Measurements from ENCODE around the gene IL18R1.

The IL18R1 gene

DNA sequence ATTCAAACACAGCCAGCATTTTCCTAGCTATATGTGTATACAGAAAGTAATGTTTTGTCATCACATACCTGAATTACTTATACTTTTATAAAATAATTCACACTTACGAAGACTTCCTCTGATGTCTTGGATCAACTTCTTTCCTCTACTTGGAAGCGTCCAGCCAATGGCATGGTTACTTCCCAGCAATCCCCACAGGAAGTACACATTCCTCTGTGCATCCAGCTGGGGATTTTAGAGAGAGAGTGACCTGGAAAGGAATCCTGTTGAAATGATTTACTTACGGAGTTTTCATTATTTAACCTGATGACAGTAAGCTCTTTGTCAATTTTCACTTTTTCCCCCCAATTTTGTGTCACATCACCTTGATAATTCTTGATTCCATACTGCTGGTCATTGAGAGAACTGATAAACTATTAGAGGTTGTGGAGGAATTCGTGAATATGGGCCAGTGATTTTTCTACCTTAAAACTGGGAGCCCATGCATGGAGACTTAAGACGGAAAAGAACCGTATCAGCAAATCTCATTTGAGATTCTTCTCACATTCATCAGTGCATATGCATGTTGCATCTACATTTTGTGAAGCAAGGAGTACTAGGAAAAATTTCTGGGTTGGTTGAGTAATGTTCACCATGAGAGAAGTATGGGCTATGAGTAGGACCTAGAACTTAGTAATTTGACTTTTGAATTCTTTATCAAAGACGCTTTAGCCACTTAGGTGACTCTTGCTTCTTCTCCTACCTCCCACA is 9.0 kb upstream of the IL18R1 start:
- FAIRE-seq = no peak

- no peak for FAIRE-seq
Observed at GRCh38 chr2:102350137-102350793, 5.3 kb upstream of the IL18R1 start.

- no peak for FAIRE-seq
Observed at GRCh38 chr2:102356381-102356712, 751 bp downstream of the IL18R1 start.

- FAIRE-seq = no peak
Observed at GRCh38 chr2:102356741-102357140, 1.1 kb downstream of the IL18R1 start.

GRCh38 chr2:102357937-102358336 is 2.3 kb downstream of the IL18R1 start:
- FAIRE-seq = no peak

- no peak for FAIRE-seq
Observed at GRCh38 chr2:102358496-102358895, 2.9 kb downstream of the IL18R1 start.

DNA sequence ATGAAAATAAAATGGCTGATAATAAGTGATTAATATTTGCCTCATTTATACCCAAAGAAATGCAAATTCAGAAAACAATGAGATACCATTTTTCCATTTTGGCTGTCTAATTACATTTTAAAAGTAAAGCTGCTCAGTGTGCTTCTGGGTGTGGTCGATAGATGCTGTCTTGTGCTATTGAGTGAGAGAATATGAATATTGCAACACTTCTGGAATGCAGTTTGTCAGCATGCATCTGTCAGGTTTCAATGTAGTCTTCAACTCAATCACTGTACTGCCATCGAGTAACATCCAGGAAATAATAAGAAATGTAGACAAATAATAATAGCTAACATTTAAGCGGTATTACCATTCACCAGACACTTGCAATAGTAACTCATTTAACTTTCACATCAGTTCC is 3.9 kb downstream of the IL18R1 start:
- FAIRE-seq = no peak

GRCh38 chr2:102361632-102362241 is 6.1 kb downstream of the IL18R1 start:
- no peak for FAIRE-seq

DNA sequence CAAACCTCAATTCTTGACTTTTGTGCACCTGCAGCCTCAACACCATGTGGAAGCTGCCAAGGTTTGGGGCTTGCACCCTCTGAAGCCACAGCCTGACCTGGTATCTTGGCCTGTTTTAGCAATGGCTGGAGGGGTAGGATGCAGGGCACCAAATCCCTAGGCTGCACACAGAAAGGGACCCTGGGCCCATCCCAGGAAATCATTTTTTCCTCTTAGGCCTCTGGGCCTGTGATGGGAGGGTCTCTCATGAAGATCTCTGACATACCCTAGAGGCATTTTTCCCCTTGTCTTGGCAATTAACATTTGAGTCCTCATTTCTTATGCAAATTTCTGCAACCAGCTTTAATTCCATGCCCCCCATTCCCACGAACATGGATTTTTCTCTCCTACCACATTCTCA is 10.2 kb downstream of the IL18R1 start:
- FAIRE-seq = no peak

GRCh38 chr2:102366406-102367112 is 11.0 kb downstream of the IL18R1 start:
- FAIRE-seq = no peak

DNA sequence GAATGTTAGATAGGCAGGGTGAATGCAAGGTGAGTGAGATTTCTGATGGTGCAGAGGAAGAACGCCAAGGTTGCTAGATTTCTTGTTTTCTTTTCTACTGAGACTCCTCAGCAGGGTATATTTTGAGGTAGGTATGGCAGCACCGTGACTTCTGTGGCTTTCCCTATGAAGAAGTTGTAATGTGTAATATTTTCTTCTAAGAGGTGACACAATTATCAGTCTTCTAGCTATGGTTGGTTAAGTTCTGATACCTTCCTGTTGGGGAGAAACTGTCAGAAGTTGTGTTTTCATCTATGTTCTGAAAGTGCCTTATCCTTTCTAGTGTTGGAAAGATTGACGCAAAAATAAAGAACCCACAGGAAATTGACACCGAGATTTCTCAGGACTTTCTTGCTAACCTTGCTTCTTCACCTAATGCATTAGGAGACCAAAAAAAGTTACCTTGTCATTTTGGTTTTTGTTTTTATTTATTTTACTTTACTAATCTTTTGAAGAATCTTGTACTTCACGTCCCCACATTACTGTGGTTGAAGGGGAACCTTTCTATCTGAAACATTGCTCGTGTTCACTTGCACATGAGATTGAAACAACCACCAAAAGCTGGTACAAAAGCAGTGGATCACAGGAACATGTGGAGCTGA is 11.9 kb downstream of the IL18R1 start:
- FAIRE-seq = no peak

DNA sequence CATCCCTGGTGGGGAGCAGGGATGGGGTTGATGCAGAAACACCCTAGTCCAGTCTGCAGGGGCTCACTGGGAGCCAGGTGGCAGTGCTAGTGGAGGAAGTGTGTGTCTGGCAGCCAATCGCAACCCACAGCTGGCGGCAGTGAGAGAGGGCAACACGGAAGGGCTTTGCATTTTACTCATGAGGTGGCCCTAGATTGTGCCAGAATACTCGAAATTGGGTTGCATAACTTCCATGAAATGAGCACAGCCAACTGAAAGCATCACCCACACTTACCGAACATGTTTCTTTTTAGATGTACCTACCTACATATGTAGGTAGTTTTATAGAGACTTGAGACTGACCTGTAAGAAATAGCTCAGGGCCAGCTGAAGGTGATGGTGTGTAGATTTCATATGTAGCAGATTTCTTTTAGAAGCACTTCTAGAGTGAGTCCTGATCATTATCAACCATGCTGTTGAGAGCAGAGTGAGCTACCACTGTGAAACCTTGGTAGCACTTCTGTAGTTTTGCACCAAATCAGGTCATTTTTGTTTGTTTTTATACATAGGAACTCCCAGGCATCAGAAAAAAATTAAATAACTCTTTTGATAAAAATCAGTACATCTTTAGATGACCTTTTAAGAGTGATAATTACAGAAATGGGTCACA is 13.0 kb downstream of the IL18R1 start:
- no peak for FAIRE-seq

- FAIRE-seq = no peak
Observed at GRCh38 chr2:102369866-102370265, 14.3 kb downstream of the IL18R1 start.

DNA sequence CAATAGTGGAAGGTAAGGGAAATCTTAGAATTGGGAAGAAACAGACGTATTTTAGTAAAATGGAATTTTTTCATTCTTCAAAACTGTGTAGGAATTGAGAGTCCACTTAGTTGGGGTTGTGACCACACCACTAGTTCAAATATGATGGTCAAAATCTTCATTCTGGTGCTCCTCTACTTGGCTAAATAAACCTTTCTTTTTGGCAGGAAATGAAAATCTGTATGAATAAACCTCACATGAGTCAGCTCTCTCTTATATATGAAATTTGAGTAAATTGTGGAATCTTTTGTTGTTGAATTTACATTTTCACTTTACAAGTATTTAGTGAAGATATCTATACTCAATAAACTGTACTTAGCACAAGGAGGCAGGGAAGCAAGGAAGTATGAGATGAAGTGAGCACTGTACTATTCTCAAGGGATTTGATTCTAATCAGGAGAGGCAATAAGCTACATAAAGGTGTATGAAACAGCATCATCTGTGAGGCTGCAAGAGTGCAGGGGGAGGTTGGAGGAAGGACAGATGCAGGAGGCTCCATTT is 20.5 kb downstream of the IL18R1 start:
- FAIRE-seq = no peak

- FAIRE-seq = no peak
Observed at GRCh38 chr2:102383722-102384121, 28.1 kb downstream of the IL18R1 start.

GRCh38 chr2:102385522-102385921 is 29.9 kb downstream of the IL18R1 start:
- no peak for FAIRE-seq

DNA sequence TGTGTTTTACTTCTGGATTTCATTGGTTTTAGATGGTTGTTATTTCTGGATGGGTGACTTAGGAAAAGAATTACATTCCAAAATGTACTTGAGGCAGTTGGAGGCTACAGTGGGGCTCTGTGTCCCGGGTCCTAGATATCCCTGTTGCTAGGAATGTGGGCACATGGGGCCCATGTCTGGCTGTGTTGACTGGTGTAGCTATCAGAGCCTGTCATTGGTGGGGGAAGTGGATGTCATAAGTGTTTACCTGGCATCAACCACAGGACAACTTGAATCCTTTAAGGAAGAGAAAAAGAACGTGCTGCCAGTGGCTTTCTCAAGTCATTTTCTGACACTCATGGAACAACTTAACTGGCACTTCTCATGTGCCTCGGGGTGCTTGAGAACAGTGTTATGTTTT is 30.4 kb downstream of the IL18R1 start:
- FAIRE-seq = no peak

DNA sequence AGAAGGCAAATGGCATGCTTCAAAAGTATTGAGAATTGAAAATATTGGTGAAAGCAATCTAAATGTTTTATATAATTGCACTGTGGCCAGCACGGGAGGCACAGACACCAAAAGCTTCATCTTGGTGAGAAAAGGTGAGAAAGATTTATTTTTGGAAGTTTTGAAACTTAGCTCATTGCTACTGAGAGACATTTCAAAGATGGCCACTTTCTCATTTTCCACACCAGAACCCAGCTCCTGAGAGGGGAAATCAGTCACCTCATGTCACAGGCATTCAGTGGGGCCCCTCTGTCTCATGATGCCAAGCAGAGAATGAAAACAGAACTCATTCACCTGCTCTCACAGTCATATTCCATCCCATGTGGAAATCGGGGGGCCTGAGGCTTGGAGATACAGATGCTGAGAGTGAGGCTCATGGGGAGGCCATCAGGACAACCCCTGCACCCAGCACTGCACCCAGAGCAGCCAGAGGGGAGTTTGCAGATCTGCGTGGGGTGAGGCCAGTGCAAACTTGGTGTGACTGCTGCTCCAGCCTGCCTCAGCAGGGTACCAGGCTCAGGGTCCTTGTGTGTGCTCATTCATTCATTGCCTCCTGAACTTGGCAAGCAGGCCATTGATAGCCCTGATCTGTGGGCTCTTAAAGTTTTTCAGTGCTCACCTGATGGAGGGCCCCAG is 31.4 kb downstream of the IL18R1 start:
- no peak for FAIRE-seq

DNA sequence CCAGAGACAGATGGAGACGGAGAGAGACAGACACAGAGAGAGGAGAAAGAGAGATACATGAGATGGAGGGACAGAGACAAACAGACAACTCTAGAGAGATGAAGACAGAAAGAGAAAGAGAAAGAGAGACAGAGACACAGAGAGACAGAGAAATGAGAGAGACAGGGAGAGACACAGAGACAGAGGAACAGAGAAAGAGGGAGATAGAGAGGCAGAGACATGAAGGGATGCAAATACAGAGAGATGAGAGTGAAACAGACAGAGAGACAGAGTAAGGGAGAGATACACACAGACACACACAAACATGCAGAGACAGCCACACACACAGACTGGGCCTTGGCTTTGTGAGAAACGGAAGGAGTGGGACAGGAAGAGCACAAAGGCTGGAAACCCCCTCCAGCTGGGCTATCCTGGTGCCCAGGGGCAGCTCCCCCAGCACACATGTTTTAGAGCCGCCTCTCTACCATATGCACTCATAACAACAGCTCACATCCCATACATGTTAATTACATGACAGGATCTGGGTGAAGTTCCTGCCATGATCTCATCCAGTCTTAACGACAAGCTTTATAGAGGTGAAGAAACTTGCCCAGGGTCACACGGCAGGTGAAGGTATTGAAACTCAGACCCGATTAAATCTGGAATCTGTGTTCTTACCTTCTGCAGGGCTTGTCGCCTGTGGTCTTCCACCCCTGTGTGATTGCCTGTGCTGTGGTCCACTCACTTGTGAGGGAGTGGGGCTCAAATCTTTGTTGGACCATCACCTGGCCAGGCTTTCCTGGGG is 32.4 kb downstream of the IL18R1 start:
- no peak for FAIRE-seq

GRCh38 chr2:102391565-102391964 is 36.0 kb downstream of the IL18R1 start:
- FAIRE-seq = no peak

DNA sequence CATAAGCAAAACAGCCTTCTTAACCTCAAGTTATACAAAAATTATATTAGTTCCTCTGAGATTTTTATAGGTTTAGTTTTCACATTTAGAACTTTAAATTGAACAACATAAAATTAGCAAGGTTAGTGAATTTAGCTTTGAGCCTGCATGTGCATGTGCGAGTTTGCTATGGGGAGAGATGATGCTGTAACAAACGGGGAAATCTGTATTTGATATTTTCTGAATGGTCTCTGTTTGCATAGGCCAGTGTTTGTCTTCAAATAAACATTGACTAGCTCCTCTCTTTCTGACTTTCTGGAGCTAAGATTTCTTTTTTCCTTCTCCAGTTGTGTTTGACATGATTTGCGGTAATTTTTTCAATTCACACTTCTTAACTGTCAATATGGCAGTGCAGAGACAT is 36.5 kb downstream of the IL18R1 start:
- FAIRE-seq = no peak
